Effector memory CD4-positive, alpha-beta T cell (primary cell): ENCODE results near the gene EXOSC3.
"Not testable (repeated sequence)": the region's sequence is repeated elsewhere in the genome, so short reads cannot be mapped to it uniquely, and the experiment has no call there.

ENCODE experiments used
- DNase-seq, 3 donors: peaks; one replicate each; pipeline ENCODE4 v3.0.0-alpha.2; 2020
- H3K27ac ChIP-seq: 2 replicates; pipeline ENCODE4 v1.7.0; 2013; ENCODE audit warnings: mild to moderate bottlenecking, low read length, moderate library complexity; ENCODE audit not compliant: insufficient read depth, poor library complexity, severe bottlenecking
- H3K27me3 ChIP-seq: replicated peaks from 2 replicates; pipeline ENCODE4 v1.7.0; 2013; ENCODE audit warnings: mild to moderate bottlenecking, low read length; ENCODE audit not compliant: insufficient read depth, control insufficient read depth, poor library complexity, severe bottlenecking
- H3K36me3 ChIP-seq: 2 replicates; pipeline ENCODE4 v1.7.0; 2013; ENCODE audit warnings: mild to moderate bottlenecking, low read length, moderate library complexity; ENCODE audit not compliant: control insufficient read depth, insufficient read depth
- H3K4me1 ChIP-seq: 2 replicates; pipeline ENCODE4 v1.7.0; 2013; ENCODE audit warnings: low read length, mild to moderate bottlenecking; ENCODE audit not compliant: control insufficient read depth, insufficient read depth, poor library complexity, severe bottlenecking
- H3K4me3 ChIP-seq: 2 replicates; pipeline ENCODE4 v1.7.0; 2013; ENCODE audit warnings: low read length, low read depth, mild to moderate bottlenecking; ENCODE audit not compliant: insufficient read depth, poor library complexity, severe bottlenecking
- H3K9me3 ChIP-seq: 2 replicates; pipeline ENCODE4 v1.7.0; 2013; ENCODE audit warnings: mild to moderate bottlenecking, low read length, moderate library complexity; ENCODE audit not compliant: control insufficient read depth
- total RNA-seq, 3 donors: gene quantifications; one replicate each; lab custom pipeline; 2026; lab: John Stamatoyannopoulos, UW

EXOSC3 gene
- total RNA-seq, result 13.4 to 16.8 (median 16.1) reads per million in 3 donors

DNA sequence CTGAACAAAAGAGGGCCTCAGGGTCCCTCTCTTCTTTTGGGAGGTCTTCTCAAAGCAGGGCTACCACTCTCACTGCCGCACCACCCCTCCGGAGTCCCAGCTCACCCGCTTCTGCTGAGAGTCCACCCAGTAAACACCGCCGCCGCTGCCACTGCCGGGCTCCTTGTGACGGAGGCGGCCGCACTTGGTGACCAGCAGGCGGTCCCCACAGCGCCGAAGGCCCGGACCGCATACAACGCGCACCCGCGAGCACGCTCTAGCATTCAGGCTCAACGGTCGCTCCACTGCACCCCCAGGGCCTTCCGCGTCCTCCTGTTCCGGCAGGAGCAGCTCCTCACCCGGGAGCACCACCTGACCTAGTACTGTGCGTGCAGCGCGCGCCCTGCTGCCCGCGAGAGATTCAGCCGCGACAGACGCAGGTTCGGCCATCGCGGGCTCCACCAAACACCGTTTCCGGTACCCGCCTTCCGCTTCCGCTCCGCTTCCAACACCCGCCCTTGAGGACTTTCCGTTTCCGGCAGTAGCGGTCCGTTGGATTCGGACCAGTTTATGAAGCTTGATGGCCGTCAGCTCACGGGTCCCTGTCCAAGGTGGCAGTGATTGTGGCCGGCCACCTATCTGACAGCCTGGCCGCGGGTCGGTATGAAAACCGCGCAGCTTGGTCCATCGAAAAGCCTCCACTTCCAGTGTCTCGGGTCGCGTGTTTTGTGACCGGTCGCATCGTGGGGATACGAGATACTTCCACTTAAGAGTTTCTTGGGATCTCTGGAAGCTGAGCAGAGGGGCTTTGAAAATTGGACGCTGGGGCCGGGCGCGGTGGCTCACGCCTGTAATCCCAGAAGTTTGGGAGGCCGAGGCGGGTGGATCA, at the start of gene EXOSC3:
Gene EXOSC3, minus strand, starts transcription at position 449 of the 868 bp plus-strand sequence. Its CDS starts 20 bp downstream, at position 429.
- H3K36me3 ChIP-seq, result peaks cover 26% of the 10 kb centered on the region
- peaks cover 10% of the 10 kb centered on the region for H3K4me1 ChIP-seq
- peak within 1 kb of the TSS; percentile 84 for H3K27ac ChIP-seq
- H3K9me3 ChIP-seq, result no peaks in the 10 kb centered on the region
- no peaks in the 10 kb centered on the region for H3K27me3 ChIP-seq
- peak; percentile 69 to 81 (median 75) for DNase-seq
- H3K4me3 ChIP-seq, result peak within 1 kb of the TSS; percentile 100

DNA sequence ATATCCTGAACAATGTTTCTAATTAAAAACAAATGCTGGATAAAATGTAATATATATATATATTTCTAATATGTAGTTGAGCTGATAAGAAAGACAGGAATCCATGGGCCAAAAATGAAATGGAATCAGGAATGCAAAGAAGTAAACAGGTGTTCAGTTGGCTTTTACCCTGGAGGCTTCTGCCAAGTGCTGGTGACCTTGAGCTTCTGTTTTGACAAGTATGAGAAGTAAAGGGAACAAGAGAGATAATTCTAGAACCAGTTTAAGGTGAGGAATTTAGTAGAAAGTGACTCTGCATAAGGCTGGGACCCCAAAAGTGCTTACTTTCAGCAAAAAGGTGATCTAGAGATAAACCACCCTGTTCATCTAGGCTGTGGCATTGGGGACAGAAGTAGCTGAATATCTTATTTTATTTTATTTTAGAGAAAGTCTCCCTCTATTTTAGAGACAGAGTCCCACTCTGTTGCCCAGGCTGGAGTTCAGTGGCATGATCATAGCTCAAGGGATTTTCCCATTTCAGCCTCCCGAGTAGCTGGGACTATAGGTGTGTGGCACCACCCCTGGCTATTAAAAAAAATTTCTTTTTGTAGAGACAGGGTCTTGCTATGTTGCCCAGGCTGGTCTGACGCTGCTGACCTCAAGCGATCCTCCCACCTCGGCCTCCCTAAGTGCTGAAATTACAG, 42.8 kb upstream of the EXOSC3 start:
- Histone ChIP-seq H3K27me3 (no peaks in the 10 kb centered on the region), H3K4me1 (no peaks in the 10 kb centered on the region), H3K27ac (no peak overlapping the region), H3K36me3 (peaks cover 15% of the 10 kb centered on the region), H3K9me3 (no peaks in the 10 kb centered on the region), H3K4me3 (no peak overlapping the region)
- DNase-seq, result no peak

DNA sequence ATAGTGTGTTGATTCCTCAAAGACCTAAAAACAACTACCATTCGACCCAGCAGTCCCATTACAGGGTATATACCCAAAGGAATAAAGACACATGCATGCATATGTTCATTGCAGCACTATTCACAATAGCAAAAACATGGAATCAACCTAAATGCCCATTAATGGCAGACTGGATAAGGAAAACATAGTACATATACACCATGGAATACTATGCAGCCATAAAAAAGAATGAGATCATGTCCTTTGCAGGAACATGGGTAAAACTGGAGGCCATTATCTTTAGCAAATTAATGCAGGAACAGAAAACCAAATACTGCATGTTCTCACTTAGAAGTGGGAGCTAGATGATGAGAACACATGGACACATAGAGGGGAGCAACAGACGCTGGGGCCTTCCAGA, 40.3 kb upstream of the EXOSC3 start:
- not testable (repeated sequence) for H3K9me3 ChIP-seq, H3K4me3 ChIP-seq, H3K27me3 ChIP-seq, H3K4me1 ChIP-seq, H3K27ac ChIP-seq, DNase-seq
- H3K36me3 ChIP-seq, result peaks cover 23% of the 10 kb centered on the region

DNA sequence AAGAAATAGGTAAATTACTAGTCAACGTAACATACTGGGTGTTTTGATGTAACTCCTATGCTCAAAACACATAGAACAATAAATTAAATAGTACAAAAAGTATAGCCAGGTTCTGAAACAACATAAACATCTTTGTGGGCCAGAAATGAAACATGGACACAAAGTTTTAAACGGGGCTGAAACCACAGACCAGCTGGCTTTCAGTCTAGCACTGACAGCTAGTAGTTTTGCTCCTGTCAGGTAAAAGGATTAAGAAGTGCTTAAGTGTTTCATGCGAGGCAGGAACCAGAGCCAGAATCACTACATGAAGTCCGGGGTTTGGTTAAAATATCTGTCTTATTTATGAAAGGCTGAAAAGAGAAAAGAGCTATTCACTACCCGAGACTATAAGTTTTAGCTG, 35.3 kb upstream of the EXOSC3 start:
- Histone ChIP-seq H3K27ac (no peak overlapping the region), H3K4me1 (no peaks in the 10 kb centered on the region), H3K27me3 (no peaks in the 10 kb centered on the region), H3K9me3 (no peaks in the 10 kb centered on the region), H3K4me3 (no peak overlapping the region), H3K36me3 (peaks cover 18% of the 10 kb centered on the region)
- DNase-seq, result no peak

DNA sequence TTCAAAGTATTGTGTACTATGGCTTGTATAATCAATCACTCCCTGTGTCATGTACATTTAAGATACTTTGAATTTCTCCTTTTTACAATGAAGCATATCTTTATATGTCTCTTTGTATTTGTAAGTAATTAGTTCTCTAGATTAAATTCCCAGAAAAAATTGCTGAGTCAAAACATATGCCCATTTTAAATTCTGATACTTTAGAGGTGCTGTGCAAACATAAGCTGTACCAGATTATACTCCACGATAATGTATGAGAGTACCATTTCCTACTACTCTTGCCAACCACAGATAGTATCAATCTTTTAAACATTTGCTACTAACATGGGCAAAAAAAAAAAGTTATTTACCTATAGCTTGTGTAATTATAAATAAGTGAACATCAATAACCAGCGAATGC, 34.0 kb upstream of the EXOSC3 start:
- H3K27me3 ChIP-seq, result no peaks in the 10 kb centered on the region
- peaks cover 15% of the 10 kb centered on the region for H3K36me3 ChIP-seq
- no peaks in the 10 kb centered on the region for H3K9me3 ChIP-seq
- no peak overlapping the region for H3K4me3 ChIP-seq
- no peaks in the 10 kb centered on the region for H3K4me1 ChIP-seq
- H3K27ac ChIP-seq, result no peak overlapping the region
- no peak for DNase-seq

DNA sequence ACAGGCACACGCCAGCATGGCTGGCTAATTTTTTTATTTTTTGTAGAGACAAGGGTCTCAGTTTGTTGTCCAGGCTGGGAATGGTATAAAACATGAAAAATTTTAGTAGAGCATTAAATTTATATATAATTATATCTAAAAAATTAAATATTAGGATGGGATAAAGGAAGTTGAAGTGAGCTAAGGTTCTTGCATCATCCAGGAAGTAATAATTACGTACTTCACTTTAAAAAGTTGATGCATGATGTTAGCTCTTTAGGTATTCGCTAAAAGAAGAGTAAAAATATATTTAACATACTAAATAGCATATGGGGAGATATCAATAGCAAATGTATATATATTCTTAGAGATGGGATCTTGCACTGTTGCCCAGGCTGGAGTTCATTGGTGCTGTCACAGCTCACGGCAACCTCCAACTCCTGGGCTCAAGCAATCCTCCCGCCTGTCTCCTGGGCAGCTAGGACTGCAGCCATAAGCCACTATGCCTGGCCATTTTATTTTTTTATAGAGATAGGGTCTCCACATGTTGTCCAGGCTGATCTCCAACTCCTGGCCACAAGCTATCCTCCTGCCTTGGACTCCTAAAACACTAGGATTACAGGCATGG, 28.0 kb upstream of the EXOSC3 start:
- no peak overlapping the region for H3K27ac ChIP-seq
- H3K9me3 ChIP-seq, result no peaks in the 10 kb centered on the region
- no peaks in the 10 kb centered on the region for H3K4me1 ChIP-seq
- H3K36me3 ChIP-seq, result no peaks in the 10 kb centered on the region
- no peak for DNase-seq
- H3K4me3 ChIP-seq, result no peak overlapping the region
- no peaks in the 10 kb centered on the region for H3K27me3 ChIP-seq

DNA sequence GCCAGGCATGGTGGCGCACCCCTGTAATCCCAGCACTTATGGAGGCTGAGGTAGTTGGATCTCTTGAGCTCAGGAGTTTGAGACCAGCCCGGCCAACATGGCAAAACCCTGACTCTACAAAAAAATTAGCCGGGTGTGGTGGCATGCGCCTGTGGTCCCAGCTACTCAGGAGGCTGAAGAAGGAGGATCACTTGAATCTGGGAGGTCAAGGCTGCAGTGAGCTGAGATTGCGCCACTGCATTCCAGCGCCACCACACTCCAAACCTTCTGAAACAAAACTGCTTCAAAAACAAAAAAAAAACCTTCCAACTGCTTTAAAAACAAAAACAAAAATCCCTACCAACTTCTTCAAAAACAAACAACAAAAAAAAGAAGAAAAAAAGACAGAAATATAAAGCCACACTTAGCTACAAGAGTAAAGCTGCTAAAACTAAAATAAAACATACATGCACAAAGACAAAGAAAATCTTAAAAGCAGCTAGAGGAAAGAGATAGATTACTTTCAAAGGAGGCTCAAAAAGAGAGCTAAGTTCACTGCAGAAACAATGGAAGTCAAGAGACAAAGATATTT, 27.1 kb upstream of the EXOSC3 start:
- Histone ChIP-seq H3K4me1 (no peaks in the 10 kb centered on the region), H3K36me3 (no peaks in the 10 kb centered on the region), H3K4me3 (no peak overlapping the region), H3K27me3 (no peaks in the 10 kb centered on the region), H3K27ac (no peak overlapping the region), H3K9me3 (no peaks in the 10 kb centered on the region)
- no peak for DNase-seq

DNA sequence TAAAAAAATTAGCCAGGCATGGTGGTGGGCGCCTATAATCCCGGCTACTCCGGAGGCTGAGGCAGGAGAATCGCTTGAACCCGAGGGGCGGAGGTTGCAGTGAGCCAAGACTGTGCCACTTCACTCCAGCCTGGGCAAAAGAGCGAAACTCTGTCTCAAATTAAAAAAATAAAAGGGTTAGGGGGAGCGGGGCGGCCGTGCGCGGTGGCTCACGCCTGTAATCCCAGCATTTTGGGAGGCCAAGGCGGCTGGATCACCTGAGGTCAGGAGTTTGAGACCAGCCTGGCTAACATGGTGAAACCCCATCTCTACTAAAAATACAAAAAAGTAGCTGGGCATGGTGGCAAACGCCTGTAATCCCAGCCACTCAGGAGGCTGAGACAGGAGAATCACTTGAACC, 24.8 kb upstream of the EXOSC3 start:
- H3K9me3 ChIP-seq, H3K27me3 ChIP-seq, DNase-seq, H3K36me3 ChIP-seq, H3K4me1 ChIP-seq, H3K4me3 ChIP-seq, H3K27ac ChIP-seq: not testable (repeated sequence)

DNA sequence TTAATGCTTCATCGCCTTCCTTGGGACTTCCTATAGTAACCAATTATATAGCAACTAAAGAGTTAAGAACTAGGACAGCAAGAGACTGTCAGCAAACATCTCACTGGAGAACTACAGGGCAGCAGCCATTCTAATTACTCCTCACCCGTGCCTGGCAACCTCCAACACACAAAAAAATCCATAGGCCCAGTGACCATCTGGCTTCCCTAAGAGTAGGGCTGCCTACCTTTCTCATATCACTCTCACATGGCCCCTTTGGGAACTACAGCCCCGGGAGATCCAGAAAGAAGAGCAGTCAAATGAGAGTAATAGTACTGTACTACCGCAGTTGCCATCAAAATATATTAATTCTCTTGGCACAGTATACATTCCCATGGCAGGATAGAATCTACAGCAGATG, 21.4 kb upstream of the EXOSC3 start:
- no peak for DNase-seq
- Histone ChIP-seq H3K4me3 (no peak overlapping the region), H3K9me3 (no peaks in the 10 kb centered on the region), H3K27ac (no peak overlapping the region), H3K36me3 (no peaks in the 10 kb centered on the region), H3K4me1 (peaks cover 14% of the 10 kb centered on the region), H3K27me3 (no peaks in the 10 kb centered on the region)
